ENCODE data around the gene MTX1.

GRCh38 chr1:155196893-155197638 is 11.4 kb upstream of the MTX1 start:
- no peak for TF ChIP-seq POLR2A (IDR thresholded peaks at IDR 0.05)
- TF ChIP-seq, protein P1, sequence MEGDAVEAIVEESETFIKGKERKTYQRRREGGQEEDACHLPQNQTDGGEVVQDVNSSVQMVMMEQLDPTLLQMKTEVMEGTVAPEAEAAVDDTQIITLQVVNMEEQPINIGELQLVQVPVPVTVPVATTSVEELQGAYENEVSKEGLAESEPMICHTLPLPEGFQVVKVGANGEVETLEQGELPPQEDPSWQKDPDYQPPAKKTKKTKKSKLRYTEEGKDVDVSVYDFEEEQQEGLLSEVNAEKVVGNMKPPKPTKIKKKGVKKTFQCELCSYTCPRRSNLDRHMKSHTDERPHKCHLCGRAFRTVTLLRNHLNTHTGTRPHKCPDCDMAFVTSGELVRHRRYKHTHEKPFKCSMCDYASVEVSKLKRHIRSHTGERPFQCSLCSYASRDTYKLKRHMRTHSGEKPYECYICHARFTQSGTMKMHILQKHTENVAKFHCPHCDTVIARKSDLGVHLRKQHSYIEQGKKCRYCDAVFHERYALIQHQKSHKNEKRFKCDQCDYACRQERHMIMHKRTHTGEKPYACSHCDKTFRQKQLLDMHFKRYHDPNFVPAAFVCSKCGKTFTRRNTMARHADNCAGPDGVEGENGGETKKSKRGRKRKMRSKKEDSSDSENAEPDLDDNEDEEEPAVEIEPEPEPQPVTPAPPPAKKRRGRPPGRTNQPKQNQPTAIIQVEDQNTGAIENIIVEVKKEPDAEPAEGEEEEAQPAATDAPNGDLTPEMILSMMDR (IDR thresholded peaks at IDR 0.05), result no peak
